ENCODE measurements around the gene HINFP.
"Not testable (repeated sequence)": the region's sequence is repeated elsewhere in the genome, so short reads cannot be mapped to it uniquely, and the experiment has no call there.

Gene HINFP

GRCh38 chr11:119157063-119157462 is 35.7 kb downstream of the HINFP start:
- no peak overlapping the region for H3K4me3 ChIP-seq (ENCODE audit: low read length)
- DNase-seq (ENCODE audit: low read depth): no peak
- TF ChIP-seq CTCF (conservative IDR thresholded peaks at IDR 0.05; ENCODE audit: low read depth, low read length): no peak

DNA sequence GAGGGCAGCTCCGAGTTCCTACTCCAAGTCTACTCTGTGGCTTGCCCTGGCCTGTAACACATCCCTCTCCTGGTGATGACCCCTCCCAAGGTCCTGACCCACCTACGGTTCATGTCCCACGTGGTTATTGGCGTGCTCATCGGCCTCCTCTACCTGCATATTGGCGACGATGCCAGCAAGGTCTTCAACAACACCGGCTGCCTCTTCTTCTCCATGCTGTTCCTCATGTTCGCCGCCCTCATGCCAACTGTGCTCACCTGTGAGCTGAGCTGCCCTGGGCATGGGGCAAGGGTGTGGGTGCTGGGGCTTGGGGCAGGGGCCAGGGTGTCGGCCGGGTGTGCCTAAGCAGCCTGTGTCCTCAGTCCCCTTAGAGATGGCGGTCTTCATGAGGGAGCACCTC is 37.1 kb downstream of the HINFP start:
- DNase-seq (ENCODE audit: low read depth): no peak
- H3K4me3 ChIP-seq (ENCODE audit: low read length): no peak overlapping the region
- TF ChIP-seq CTCF (conservative IDR thresholded peaks at IDR 0.05; ENCODE audit: low read depth, low read length): no peak

- no peak for DNase-seq (ENCODE audit: low read depth)
- no peak for TF ChIP-seq CTCF (conservative IDR thresholded peaks at IDR 0.05; ENCODE audit: low read depth, low read length)
- no peak overlapping the region for H3K4me3 ChIP-seq (ENCODE audit: low read length)
Observed at GRCh38 chr11:119160151-119160550, 38.8 kb downstream of the HINFP start.

GRCh38 chr11:119161871-119162270 is 40.5 kb downstream of the HINFP start:
- TF ChIP-seq CTCF (conservative IDR thresholded peaks at IDR 0.05; ENCODE audit: low read depth, low read length): no peak
- no peak for DNase-seq (ENCODE audit: low read depth)
- H3K4me3 ChIP-seq (ENCODE audit: low read length): no peak overlapping the region

GRCh38 chr11:119166368-119167076 is 45.1 kb downstream of the HINFP start:
- peak; percentile 49 for DNase-seq (ENCODE audit: low read depth)
- H3K4me3 ChIP-seq (ENCODE audit: low read length): no peak overlapping the region
- TF ChIP-seq CTCF (conservative IDR thresholded peaks at IDR 0.05; ENCODE audit: low read depth, low read length): no peak

GRCh38 chr11:119167077-119167458 is 45.7 kb downstream of the HINFP start:
- not testable (repeated sequence) for DNase-seq (ENCODE audit: low read depth); H3K4me3 ChIP-seq (ENCODE audit: low read length)

- DNase-seq (ENCODE audit: low read depth): no peak
- no peak for TF ChIP-seq CTCF (conservative IDR thresholded peaks at IDR 0.05; ENCODE audit: low read depth, low read length)
- H3K4me3 ChIP-seq (ENCODE audit: low read length): no peak overlapping the region
Observed at GRCh38 chr11:119167933-119168332, 46.6 kb downstream of the HINFP start.

Measured in retinal pigment epithelial cell (primary cell).